HG02610 (cell line): ENCODE data around the gene TOMM40L.
A peak's percentile ranks its signal among the peaks of the same experiment; 100 is the strongest.
"Not testable (repeated sequence)": the region's sequence is repeated elsewhere in the genome, so short reads cannot be mapped to it uniquely, and the experiment has no call there.

Source experiments
- ATAC-seq: cut with Tn5 transposase; IDR thresholded peaks from one replicate; pipeline ENCODE4 v1.9.1; 2021; ENCODE audit warnings: mild to moderate bottlenecking, moderate library complexity; ENCODE audit not compliant: unreplicated experiment

Gene TOMM40L

DNA sequence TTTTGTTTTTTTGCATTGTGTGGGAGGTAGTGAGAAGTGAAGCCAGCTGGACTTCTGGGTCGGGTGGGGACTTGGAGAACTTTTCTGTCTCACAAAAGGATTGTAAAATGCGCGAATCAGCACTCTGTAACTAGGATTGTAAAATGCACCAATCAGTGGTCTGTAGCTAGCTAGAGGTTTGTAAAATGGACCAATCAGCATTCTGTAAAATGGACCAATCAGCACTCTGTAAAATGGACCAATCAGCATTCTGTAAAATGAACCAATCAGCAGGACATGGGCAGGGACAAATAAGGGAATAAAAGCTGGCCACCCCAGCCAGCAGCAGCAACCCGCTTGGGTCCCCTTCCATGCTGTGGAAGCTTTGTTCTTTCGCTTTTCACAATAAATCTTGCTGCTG lies 24.2 kb downstream of the TOMM40L start:
- not testable (repeated sequence) for ATAC-seq

DNA sequence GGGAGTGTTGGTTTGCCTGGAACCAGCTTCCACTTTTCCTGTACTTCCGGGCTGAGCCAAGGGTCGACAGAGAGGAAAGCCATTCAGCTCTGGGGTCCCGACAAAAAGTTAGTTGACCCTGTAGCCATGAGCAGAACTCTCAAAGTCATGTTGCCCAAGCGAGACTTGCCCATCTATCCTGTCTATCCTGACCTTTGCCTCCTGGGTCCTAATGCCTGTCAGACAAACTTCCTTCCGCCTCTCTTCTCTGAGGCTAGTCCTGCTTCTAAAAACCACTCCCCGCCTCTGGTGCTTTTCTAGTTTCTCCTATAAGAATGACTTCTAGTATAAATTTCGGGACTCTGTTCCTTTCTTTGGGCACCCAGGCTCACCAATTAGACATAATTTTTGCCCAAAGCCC lies 25.0 kb downstream of the TOMM40L start:
- ATAC-seq = no peak

DNA sequence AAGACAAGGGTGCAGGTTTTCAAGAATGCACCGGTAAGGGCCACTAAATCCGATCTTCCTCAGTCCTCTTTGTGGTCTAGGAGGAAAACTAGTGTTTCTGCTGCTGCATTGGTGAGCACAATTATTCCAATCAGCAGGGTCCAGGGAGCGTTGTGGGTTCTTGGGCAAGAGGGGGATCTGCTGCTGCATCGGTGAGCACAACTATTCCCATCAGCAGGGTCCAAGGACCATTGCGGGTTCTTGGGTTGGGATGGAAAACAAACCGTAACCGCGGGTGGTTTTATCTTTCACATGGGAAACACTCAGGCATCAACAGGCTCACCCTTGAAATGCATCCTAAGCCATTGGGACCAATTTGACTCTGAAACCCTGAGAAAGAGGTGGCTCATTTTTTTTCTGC lies 25.7 kb downstream of the TOMM40L start:
- ATAC-seq = no peak

DNA sequence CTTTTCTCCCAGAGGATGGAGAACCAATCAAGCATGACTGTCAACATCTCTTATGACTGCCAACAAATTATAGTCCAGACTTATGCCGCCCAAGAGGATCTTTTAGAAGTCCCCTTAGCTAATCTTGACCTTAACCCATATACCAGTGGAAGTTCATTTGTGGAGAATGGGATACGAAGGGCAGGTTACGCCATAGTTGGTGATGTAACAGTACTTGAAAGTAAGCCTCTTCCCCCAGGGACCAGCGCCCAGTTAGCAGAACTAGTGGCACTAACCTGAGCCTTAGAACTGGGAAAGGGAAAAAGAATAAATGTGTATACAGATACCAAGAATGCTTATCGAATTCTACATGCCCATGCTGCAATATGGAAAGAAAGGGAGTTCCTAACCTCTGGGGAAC lies 29.4 kb downstream of the TOMM40L start:
- not testable (repeated sequence) for ATAC-seq

DNA sequence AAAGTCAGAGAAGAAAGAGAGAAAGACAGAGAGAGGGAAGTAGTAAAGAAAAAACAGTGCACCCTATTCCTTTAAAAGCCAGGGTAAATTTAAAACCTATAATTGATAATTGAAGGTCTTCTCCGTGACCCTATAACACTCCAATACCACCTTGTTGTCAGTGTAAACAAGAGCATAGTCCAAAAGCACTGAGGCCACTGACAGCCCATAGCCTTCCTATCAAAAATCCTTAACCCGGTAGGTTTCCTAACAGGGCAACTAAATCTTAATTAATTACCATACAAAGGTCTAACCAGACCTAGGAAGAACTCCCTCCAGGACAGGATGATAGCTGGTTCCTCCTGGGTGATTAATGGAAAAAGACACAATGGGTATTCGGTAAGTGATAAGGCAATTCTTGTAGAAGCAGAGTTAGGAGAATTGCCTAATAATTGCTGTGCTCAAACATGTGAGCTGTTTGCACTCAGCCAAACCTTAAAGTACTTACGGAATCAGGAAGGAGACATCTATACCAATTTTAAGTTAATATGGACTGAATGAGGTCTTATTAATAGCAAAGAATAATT lies 30.2 kb downstream of the TOMM40L start:
- ATAC-seq = not testable (repeated sequence)

DNA sequence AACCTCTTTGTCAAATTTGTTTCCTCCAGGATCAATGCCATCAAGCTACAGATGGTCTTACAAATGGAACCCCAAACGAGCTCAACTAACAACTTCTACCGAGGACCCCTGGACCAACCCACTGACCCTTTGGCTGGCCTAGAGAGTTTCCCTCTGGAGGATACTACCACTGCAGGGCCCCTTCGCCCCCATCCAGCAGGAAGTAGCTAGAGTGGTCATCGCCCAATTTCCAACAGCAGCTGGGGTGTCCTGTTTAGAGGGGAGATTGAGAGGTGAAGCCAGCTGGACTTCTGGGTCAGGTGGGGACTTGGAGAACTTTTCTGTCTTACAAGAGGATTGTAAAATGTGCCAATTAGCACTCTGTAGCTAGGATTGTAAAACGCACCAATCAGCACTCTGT lies 31.2 kb downstream of the TOMM40L start:
- ATAC-seq = not testable (repeated sequence)

DNA sequence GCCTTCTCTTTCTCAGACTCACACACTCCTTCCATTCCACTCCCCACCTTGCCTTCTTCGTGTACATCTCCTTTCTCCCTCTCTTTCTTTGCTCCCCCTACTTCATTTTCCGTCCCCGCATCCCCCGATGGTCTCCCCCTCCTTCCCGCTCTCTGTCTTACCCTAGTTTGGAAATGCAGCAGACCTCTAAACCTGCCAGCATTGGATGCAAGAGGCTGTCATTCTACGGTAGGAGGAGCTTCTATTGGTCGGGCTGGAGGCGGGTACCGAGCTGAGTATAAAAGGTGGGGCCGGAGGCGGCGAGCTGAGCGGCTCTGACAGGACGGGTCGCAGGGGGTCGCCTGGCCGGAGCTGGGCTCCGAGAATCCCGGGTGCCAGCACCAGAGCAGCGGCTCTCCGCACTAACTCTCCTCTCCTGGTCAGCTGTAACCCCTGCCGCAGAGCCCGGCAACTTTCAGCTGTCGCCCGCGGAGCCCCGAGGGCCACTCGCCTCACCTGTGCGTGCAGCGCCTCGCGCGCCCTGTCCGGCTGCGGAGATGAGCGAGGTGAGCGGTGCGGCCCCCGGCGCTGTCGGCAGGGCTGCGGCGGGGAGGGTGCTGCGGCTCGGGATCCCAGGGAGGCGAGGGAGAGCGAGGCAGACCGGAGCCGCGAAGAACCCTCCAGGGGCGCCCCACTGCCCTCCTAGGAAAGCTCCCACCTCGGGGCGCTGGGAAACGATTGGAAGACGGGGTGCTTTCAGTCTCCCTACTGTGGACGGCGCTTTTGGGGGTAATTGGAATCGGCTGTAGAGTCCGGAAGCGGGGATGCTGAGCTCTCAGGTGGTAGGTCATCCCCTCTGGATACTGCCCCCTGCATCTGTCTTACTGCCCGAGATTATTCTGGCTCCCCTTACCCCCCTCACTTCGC lies 32.8 kb downstream of the TOMM40L start, which contains the start of gene PCP4L1:
Gene PCP4L1, plus strand, starts transcription at position 307 of the 906 bp plus-strand sequence. Its CDS starts 230 bp downstream, at position 537.
- ATAC-seq = peak; percentile 50

DNA sequence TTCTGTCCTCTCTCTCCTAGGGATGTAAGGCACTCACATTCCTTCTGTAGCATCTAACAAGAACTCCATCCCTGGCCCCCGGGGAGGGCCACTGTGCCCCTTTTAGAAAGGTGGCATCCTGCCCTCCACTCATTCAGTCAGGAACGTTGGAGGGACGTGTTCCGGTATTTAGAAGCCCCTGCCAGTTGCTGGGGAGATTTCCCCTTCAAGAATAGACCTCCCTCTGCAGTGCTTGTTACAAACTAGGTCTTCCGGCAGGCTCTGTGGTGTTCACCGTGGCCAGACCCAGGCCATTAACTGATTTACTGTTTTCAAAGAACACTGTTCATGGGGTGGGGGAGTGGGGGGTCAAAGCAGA lies 33.5 kb downstream of the TOMM40L start:
- no peak for ATAC-seq

DNA sequence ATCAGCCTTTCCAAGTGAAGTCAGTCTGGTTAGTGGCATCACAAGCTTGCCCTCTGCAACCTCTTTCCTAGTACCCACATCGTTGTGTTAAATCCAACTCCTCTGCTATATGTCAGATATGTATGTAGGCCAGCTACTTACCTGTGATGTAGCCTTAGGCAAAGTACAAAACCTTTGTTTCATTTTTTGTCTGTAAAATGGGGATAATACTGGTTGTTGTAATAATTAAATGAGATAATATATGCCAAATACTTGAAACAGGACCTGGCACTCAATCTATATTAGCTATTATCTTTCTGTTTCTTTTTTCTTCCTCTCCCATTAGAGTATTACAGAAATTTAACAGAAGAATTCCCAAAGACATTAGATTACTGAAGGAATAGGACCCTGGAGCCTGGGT lies 33.9 kb downstream of the TOMM40L start:
- ATAC-seq = no peak

DNA sequence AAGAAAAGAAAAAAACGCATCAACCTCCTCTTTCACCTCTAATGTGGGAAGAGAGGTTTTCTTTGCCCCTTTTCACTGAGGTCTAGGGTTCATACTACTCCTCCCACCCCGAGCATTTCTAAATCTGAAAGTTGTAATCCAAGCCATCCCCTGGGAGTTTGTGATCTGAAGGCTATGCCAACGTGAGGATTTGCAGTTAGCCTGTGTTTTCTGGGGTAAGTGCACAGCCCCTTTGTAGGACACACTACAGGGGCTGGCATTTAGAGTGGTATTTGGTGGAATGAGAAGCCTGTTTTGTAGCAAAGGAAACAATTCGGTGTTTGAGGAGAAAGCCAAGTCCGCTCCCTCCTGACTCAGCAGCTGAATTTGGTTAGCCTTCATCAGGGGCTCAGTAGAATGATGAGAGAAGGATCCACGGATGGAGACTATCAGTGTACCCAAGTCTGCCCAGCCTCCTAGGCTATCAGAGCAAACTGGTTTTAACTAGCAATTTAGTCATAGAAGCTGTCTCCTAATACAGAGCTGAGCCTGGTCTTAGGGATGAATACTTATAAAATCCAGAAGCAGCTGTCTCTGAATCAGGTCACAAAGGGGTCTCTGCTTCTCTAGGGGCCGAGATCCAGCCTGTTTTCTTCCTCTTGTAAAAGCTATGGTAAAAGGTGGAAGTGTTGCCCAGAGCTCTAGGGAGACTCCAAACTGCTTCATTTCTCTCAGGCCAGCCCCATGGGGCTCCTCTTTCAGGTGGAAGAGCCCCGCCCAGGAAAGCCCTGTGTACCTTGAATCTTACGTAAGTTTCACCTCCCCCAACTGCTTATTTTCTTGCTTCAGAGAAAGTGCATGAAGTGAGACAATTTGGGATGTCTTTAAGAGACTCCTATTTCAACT lies 34.8 kb downstream of the TOMM40L start:
- no peak for ATAC-seq

DNA sequence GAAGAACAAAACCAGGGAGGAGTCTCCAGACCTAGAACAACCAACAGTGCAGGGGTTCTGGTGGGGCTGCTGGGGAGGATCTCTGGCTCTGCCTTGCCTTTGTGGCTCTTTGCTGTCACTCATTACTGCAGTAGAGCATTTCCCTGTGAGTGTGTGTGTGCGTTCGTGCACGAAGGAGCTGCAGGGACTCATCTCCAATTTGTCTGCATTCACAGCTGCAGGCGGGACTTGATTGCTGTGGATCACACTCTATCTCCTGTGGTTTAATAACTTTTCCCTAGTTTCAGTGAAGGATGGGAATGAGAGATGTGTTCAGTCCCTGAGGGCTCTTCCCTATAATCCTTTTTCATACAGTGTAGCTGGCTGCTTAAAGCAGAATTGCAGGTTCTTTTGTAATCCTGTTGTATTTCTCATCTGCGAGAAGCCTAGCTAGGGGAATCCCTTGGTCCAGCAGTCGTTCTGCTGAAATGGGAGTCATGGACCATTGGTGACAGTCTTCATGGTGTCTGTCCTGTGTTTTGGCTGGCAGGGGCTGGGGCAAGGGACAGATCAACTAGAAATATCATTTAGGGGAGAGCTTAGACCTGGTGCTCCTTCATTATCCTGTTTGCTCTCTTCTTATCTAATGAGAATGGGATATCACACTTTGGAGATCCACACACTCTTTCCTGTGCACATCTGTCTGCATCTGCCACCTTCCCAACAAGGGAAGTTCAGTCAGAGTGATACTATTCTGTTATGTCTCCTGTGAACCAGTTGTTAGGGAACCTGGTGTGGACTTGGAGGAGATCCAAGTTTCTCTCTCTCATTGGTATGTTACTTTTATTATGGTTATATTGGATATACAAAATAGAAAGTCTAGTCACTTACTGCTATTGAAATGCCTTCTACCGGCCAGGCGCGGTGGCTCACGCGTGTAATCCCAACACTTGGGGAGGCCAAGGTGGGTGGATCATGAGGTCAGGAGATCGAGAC lies 35.7 kb downstream of the TOMM40L start:
- ATAC-seq = no peak

DNA sequence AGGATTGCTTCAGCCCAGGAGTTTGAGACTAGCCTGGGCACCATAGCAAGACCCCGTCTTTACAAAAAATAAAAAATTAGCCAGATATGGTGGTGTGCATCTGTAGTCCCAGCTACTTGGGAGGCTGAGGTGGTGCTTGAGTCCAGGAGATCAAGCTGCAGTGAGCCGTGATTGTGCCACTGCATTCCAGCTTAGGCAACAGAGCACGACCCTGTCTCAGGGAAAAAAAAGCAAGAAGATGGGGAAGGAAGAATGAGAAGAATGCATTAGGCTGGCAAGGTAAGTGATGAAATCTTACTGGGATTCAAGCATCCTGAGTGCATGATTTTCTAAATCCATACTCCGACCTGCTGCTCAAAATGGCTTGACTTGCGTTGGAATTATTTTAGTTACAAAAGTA lies 39.4 kb downstream of the TOMM40L start:
- no peak for ATAC-seq

DNA sequence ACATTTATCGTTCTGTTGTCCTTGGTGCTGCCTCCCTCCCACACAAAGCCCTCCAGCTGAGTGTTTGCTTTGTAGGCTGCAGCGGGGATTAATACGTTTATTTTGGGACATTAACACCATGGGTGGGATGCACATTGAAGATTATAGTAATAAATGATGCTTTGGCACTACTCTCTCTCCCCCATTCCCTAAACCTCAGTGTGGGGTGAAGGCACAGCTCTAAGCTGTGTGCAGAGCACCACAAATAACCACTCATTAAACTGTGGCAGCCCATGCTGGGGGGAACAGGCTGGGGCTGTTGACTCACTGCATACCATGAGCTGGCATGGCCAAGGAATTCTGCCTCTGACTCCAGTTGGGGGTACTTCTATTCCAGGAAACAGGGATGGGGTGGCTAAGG lies 40.3 kb downstream of the TOMM40L start:
- no peak for ATAC-seq

DNA sequence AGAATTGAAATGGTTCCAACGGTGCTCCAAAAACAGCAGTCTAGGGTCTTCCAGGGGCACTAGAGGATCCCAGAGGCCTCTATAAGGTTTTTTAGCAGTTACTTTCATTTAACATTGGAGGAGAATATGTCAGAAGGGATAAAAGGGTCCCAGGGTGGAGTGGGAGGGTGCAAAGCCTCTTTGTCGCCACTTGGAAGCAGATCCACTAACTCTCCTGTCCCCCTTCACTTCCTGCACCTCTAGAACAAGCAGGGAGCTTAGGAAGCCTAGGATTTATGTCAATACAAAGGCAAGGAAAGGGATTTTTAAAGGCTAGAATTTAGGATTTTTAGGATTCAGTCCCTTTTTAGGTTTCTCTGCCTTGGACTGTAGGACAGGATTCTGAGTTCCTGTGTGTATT lies 41.0 kb downstream of the TOMM40L start:
- no peak for ATAC-seq

DNA sequence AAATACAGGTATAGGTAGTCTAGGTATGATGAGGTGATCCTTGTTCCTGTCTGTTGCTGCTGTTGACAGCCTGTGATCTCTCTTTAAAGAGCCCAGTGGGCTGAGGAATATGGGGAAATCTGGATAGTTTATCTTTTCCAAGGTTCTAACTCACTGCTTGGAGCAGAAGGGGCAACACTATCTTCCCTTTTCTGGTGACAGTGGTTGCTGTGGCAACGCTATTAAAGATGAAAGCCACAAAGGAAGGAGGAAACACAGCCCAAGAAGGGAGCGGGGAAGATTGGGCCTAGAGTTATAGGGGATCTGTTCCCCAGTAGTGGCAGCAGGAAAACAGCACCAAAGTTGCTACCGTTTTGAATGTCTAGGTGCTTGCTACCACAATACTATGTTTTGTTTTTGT lies 41.5 kb downstream of the TOMM40L start:
- ATAC-seq = no peak

DNA sequence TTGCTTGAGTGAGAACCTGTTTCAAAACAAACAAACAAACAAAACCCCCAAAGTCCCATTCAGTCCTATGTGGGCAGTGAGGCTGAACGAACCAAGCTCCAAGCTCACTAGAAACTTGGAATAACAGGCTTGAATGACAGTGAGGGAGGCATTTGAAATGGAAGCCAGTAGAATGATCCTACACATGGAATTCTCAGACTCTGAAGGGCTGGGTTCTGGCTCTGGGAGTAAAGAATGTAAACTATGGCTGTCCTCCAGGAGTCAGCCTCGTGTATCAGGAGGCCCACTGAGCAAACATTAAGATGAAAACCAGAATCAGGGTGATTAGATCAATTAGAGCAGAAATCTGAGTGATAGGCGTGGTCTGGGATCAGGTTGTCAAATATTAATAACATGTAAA lies 47.5 kb downstream of the TOMM40L start:
- no peak for ATAC-seq

DNA sequence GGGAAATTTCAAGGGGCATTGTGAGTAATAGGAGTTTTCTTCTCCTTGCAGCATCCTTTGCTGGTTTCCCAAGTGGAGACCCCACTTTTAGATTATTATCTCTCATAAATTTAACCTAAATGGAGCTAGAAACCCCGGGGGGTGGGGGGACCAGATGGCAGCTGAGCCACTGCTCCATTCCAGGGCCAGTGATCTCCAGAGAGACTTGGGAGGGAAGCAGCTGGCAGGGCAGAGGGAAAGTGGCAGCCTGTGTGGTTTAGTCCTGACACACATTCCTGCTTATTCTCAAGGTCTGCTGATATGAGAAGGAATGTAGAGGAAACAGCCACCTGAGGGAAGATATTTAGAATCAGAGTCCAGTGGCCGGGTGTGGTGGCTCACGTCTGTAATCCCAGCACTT lies 49.0 kb downstream of the TOMM40L start:
- no peak for ATAC-seq
